Thoracic aorta (tissue), 2 donors: ENCODE measurements around the gene SNRPD3. TPM values are rescaled to one million over a fixed set of nuclear protein-coding genes. Genes with fewer than 3 reads are reported as not detected.

Experiments used
- ATAC-seq: fragments of 150-250 bp; one replicate; pipeline ENCODE4 v1.8.0; 2017; ENCODE audit warnings: low read depth; ENCODE audit not compliant: insufficient number of reproducible peaks, low FRiP score
- DNase-seq: peaks from one replicate; pipeline ENCODE4 v3.0.0-alpha.2; 2020; ENCODE audit warnings: low spot score
- H3K27ac ChIP-seq, 2 donors: fragments of 200-600 bp; sonication (generic); 1 replicate in 1 of 2; 2 replicates in 1 of 2; pipeline ENCODE4 v1.5.1; 2016; ENCODE audit warnings: mild to moderate bottlenecking in 2 of 2, moderate library complexity in 2 of 2
- H3K27me3 ChIP-seq: fragments of 200-600 bp; sonication (generic); replicated peaks from 2 replicates; pipeline ENCODE4 v1.6.0; 2016; ENCODE audit warnings: mild to moderate bottlenecking; ENCODE audit not compliant: insufficient read depth
- H3K36me3 ChIP-seq: fragments of 200-600 bp; sonication (generic); one replicate; pipeline ENCODE4 v1.5.1; 2016
- H3K4me1 ChIP-seq, 2 donors: fragments of 200-600 bp; sonication (generic); 1 replicate in 1 of 2; 2 replicates in 1 of 2; pipeline versions ENCODE4 v1.5.1 to v1.6.0; 2016; ENCODE audit warnings: low read depth in 2 of 2, mild to moderate bottlenecking in 1 of 2; ENCODE audit not compliant: control insufficient read depth in 1 of 2
- H3K4me3 ChIP-seq: fragments of 200-600 bp; sonication (generic); 2 replicates; pipeline ENCODE4 v1.5.1; 2016; ENCODE audit warnings: mild to moderate bottlenecking
- H3K9me3 ChIP-seq: fragments of 200-600 bp; sonication (generic); 2 replicates; pipeline ENCODE4 v1.5.1; 2016
- total RNA-seq, 2 donors: library from RNA; depleted of rRNA; stranded (reverse); fragments of >200 nt; gene quantifications; one replicate each; pipeline versions ENCODE4 v1.1.0 to v1.2.3, GENCODE V29; 2016
- TF ChIP-seq, protein P1 (sequence below): fragments of 200-600 bp; sonication (generic); IDR thresholded peaks from one replicate; pipeline ENCODE4 v1.5.1; 2019; ENCODE audit warnings: antibody characterized with exemption

SNRPD3 gene
- total RNA-seq, 2 donors from 2014 or later: 98.0 to 153 TPM

DNA sequence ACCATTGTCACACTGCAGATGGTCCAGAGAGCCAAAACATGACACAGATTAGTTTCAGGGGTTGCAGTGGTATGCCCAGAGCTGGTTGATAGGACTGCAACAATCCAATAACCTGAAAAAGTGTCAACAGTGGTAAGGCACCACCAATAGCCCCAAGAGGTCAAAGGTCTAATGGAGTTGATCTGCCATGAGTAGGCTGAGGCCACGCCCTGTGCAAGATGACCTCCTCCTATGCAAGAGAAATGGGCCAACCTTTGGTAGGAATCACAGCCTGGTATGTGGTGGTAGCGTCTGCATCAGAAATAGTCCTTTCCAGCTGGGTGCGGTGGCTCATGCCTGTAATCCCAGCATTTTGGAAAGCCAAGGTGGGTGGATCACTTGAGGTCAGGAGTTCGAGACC is 20.5 kb upstream of the SNRPD3 start:
- Histone ChIP-seq H3K36me3 (peaks cover 7% of the 10 kb centered on the region), H3K9me3 (no peaks in the 10 kb centered on the region), H3K27me3 (no peaks in the 10 kb centered on the region), H3K4me1 (no peaks in the 10 kb centered on the region), H3K4me3 (no peak overlapping the region), H3K27ac (no peak overlapping the region)
- ATAC-seq (no peak), DNase-seq (no peak)
- TF ChIP-seq, protein P1, sequence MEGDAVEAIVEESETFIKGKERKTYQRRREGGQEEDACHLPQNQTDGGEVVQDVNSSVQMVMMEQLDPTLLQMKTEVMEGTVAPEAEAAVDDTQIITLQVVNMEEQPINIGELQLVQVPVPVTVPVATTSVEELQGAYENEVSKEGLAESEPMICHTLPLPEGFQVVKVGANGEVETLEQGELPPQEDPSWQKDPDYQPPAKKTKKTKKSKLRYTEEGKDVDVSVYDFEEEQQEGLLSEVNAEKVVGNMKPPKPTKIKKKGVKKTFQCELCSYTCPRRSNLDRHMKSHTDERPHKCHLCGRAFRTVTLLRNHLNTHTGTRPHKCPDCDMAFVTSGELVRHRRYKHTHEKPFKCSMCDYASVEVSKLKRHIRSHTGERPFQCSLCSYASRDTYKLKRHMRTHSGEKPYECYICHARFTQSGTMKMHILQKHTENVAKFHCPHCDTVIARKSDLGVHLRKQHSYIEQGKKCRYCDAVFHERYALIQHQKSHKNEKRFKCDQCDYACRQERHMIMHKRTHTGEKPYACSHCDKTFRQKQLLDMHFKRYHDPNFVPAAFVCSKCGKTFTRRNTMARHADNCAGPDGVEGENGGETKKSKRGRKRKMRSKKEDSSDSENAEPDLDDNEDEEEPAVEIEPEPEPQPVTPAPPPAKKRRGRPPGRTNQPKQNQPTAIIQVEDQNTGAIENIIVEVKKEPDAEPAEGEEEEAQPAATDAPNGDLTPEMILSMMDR: no peak

DNA sequence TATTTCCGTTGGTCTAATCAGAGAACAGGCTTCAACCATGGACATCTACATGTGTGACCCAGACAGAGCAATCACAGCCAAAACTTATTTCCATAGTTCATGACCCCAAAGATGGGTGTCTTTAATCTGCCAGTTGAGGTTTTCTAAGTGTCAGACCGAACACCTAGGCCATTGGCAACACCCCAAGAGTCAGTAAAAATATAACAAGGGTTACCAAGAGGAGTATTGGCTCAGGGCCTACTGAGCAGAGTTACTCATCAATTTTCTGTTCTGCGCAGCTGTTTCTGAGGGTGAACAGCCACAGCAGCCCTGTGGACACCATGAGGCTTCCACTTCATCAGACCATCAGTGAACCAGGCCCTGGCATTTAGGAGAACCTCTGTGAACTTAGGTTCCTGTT is 19.7 kb upstream of the SNRPD3 start:
- ATAC-seq (no peak), DNase-seq (no peak)
- no peak overlapping the region for H3K27ac ChIP-seq
- TF ChIP-seq, protein P1: no peak
- no peaks in the 10 kb centered on the region for H3K9me3 ChIP-seq
- H3K4me3 ChIP-seq: no peak overlapping the region
- peaks cover 14% of the 10 kb centered on the region for H3K36me3 ChIP-seq
- no peaks in the 10 kb centered on the region for H3K4me1 ChIP-seq
- H3K27me3 ChIP-seq: no peaks in the 10 kb centered on the region

DNA sequence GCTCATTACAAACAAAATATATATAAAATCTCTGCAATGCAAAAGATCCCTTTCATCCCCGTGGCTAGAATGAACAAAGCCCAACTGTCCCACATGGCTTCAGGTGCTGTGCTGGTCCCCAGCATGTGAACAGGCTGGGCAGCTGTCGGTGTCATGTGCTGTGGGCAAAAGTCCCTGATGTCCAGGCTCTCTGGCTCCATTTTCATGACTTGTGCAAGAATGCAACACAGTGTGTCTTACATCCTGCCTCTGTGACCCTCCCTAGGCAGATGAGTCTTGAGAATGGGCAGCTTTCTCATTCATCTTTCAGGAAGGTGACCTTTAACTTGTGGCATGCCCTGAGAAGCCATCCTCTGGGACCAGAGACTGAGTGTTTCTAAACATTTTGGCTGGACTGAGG is 15.3 kb upstream of the SNRPD3 start:
- Histone ChIP-seq H3K9me3 (no peaks in the 10 kb centered on the region), H3K27me3 (no peaks in the 10 kb centered on the region), H3K27ac (no peak overlapping the region), H3K4me3 (no peak overlapping the region), H3K36me3 (peaks cover 48% of the 10 kb centered on the region), H3K4me1 (peaks cover 2 to 22% of the 10 kb centered on the region in 2 donors)
- no peak for DNase-seq
- TF ChIP-seq, protein P1: no peak
- ATAC-seq: no peak

DNA sequence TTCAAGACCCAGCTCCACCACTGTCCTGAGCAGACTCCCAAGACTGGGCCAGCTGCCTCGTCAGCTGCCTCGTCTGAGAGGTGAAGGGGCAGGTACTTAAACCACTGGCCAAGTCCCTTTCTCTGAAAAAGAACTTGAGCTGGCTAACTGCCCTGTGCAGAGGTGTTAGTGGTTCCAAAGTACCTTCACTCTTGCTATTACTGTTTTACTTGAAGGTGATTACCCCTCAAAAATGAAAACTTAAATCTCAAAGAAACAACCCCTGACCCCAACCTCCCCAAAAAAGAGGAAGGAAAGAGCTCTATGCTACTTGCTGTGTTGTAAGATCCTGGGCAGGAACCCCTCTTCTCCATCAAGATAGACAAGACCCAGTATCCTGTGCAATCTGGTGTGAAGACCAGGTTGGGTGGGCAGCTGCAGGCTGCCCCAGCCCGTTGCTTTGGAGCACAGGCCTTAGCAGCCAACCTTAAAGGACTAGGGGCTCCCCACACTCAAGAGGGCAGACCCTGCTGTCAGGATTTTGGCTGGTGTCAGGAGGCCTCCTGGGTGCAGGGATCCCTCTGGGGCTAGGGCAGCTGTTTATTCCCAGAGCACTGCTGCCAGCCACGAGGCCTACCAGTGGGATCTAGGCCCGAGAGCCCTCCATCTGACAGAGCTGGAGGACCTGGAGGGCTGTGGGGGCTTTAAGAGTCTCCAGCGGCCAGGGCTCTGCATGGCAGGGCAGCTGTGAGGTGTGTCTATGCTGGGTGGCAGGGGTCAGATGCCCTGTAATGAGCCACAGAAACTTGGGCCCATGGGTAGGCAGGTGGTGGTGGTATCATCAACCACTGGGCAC is 13.9 kb upstream of the SNRPD3 start:
- peaks cover 2 to 26% of the 10 kb centered on the region in 2 donors for H3K4me1 ChIP-seq
- no peak overlapping the region for H3K4me3 ChIP-seq
- H3K9me3 ChIP-seq: no peaks in the 10 kb centered on the region
- no peaks in the 10 kb centered on the region for H3K27me3 ChIP-seq
- H3K36me3 ChIP-seq: peaks cover 57% of the 10 kb centered on the region
- TF ChIP-seq, protein P1: no peak
- H3K27ac ChIP-seq: no peak overlapping the region
- DNase-seq (no peak), ATAC-seq (no peak)

DNA sequence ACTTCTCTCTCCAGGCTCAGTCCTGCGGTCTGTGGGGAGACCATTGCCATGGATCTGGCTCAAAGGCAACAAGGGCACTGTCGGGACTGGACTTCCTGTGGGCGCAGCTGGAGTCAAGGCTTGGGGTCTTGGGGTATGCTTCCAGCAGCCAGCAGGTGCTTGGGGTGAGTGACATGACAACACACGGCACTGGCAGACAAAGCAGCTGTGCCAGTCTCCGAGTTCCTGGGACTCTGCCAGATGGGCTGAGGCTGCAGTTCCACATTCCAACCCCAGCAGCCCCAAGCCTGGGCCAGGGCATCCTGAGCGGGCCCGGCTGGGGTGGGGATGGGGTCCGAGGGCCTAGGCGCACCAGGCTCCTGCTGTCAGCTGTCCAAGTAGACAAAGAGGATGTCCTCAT is 13.2 kb upstream of the SNRPD3 start:
- ATAC-seq: no peak
- no peaks in the 10 kb centered on the region for H3K9me3 ChIP-seq
- DNase-seq: no peak
- no peaks in the 10 kb centered on the region for H3K27me3 ChIP-seq
- H3K4me1 ChIP-seq: peaks cover 2 to 26% of the 10 kb centered on the region in 2 donors
- H3K36me3 ChIP-seq: peaks cover 64% of the 10 kb centered on the region
- TF ChIP-seq, protein P1: no peak
- H3K4me3 ChIP-seq: no peak overlapping the region
- no peak overlapping the region for H3K27ac ChIP-seq
